Activated naive CD8-positive, alpha-beta T cell treated with anti-CD3 and anti-CD28 coated beads, Interleukin-2, amount 10 ng/mL, durations not matched to agents 7 days and 5 days (primary cell): Measurements from ENCODE around the gene SERPIND1. TPM values are rescaled to one million over a fixed set of nuclear protein-coding genes. Genes with fewer than 3 reads are reported as not detected.
"Not testable (repeated sequence)": the region's sequence is repeated elsewhere in the genome, so short reads cannot be mapped to it uniquely, and the experiment has no call there.

ENCODE experiments used
- ATAC-seq: fragments of 150-1000 bp; cut with Tn5 transposase; one replicate; pipeline ENCODE4 v1.10.0; 2021; ENCODE audit warnings: low read depth, moderate library complexity
- POLR2A ChIA-PET: fragments of 350-600 bp; sonication (Branson Sonifier 250); formaldehyde crosslinking; loops from one replicate; lab custom pipeline; 2021; ENCODE audit warnings: antibody characterized with exemption; lab: Charles Lee
- DNase-seq: peaks from one replicate; pipeline ENCODE4 v3.0.0; 2021
- H3K27ac Mint-ChIP-seq: one replicate; pipeline ENCODE4 v1.8.0; 2022; ENCODE audit warnings: mild to moderate bottlenecking, mixed read lengths
- H3K27me3 Mint-ChIP-seq: one replicate; pipeline ENCODE4 v1.8.0; 2022; ENCODE audit warnings: mild to moderate bottlenecking, moderate library complexity, mixed read lengths
- H3K36me3 Mint-ChIP-seq: one replicate; pipeline ENCODE4 v1.8.0; 2021; ENCODE audit warnings: mild to moderate bottlenecking, mixed read lengths
- H3K4me1 Mint-ChIP-seq: one replicate; pipeline ENCODE4 v1.8.0; 2021; ENCODE audit warnings: mixed read lengths
- H3K4me3 Mint-ChIP-seq: one replicate; pipeline ENCODE4 v1.8.0; 2022; ENCODE audit warnings: mild to moderate bottlenecking, moderate library complexity, mixed read lengths
- H3K9me3 Mint-ChIP-seq: one replicate; pipeline ENCODE4 v1.8.0; 2021; ENCODE audit warnings: mixed read lengths
- total RNA-seq, 2 experiments: library from RNA; stranded (reverse); gene quantifications; one replicate each; pipeline ENCODE4 v1.2.3, GENCODE V29; 2021

Gene SERPIND1
- total RNA-seq, 2 experiments from 2014 or later, result not detected

DNA sequence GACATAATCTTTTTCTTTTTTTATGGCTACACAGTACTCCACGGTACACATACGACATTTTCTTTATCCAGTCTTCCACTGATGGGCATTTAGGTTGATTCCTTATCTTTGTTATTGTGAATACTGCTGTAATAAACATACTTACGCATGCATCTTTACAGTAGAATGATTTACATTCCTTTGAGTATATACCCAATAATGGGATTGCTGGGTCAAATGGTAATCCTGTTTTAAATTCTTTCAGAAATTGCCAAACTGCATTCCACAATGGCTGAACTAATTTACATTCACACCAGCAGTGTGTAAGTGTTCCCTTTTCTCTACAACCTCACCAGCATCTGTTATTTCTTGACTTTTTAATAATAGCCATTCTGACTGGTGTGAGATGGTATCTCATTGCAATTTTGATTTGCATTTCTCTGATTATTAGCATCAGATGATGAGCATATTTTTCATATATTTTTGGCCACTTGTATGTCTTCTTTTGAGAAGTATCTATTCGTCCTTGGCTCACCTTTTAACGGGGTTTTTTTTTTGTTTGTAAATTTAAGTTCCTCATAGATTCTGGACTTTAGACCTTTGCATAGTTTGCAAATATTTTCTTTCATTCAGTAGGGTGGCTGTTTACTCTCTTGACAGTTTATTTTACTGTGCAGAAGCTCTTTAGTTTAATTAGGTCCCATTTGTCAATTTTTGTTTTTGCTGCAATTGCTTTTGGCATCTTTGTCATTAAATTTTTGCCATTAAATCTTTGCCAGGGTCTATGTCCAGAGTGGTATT, 52.6 kb downstream of the SERPIND1 start:
- H3K27ac Mint-ChIP-seq, DNase-seq, H3K27me3 Mint-ChIP-seq, ATAC-seq, H3K4me1 Mint-ChIP-seq, POLR2A ChIA-PET, H3K4me3 Mint-ChIP-seq, H3K9me3 Mint-ChIP-seq: not testable (repeated sequence)
- peaks cover 29% of the 10 kb centered on the region for H3K36me3 Mint-ChIP-seq

DNA sequence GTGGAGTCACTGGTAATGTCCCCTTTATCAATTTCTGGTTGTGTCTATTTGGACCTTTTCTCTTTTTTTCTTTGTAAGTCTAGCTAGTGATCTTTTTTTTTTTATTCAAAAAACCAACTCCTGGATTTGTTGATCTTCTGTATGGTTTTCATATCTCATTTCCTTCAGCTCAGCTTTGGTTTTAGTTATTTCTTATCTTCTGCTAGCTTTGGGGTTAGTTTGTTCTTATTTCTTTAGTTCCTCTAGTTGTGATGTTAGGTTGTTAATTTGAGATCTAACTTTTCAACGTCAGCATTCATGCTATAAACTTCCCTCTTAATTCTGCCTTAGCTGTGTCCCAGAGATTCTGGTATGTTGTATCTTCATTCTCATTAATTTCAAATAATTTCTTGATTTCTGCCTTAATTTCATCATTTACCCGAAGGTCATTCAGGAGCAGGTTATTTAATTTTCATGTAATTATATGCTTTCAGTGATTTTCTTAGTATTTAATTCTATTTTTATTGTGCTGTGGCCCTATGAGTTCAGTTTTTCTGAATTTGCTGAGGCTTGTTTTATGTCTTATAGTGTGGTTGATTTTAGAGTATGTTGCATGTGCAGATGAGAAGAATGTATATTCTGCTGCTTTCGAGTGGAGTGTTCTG, 55.7 kb downstream of the SERPIND1 start:
- H3K9me3 Mint-ChIP-seq, result no peaks in the 10 kb centered on the region
- no peaks in the 10 kb centered on the region for H3K4me1 Mint-ChIP-seq
- H3K27ac Mint-ChIP-seq, result no peak overlapping the region
- DNase-seq (no peak), ATAC-seq (no peak)
- H3K4me3 Mint-ChIP-seq, result no peak overlapping the region
- POLR2A ChIA-PET, result no interaction called here
- peaks cover 43% of the 10 kb centered on the region for H3K36me3 Mint-ChIP-seq
- no peaks in the 10 kb centered on the region for H3K27me3 Mint-ChIP-seq

DNA sequence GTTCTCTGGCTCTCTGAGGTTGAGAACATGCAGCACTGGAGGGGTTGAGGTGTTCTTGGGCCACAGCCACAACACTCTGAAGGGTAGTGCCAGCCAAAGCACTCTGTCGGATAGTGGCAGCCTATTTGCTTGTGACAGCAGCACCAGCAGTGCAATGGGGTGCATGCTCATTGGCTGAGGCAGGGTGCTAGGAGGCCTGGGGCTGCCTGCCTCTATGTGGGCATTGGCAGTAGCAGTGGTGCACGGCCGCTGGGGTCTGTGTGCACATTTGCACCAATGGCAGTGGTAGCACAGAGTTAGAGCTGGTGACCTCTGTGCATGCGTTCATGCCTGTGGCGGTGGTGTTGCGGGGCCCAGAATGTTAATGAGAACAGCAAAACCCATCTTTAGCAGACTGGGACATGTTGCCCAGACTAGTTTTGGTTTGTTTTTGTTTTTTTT, 59.3 kb downstream of the SERPIND1 start:
- Mint-ChIP-seq H3K27me3 (no peaks in the 10 kb centered on the region), H3K4me1 (peaks cover 8% of the 10 kb centered on the region), H3K27ac (no peak overlapping the region), H3K36me3 (peaks cover 38% of the 10 kb centered on the region), H3K4me3 (no peak overlapping the region), H3K9me3 (no peaks in the 10 kb centered on the region)
- ATAC-seq, result no peak
- POLR2A ChIA-PET, result no interaction called here
- DNase-seq, result no peak

GRCh38 chr22:20834206-20834605, 60.3 kb downstream of the SERPIND1 start:
- no peaks in the 10 kb centered on the region for H3K27me3 Mint-ChIP-seq
- DNase-seq, result no peak
- no peak overlapping the region for H3K27ac Mint-ChIP-seq
- POLR2A ChIA-PET, result no interaction called here
- no peak for ATAC-seq
- H3K9me3 Mint-ChIP-seq, result no peaks in the 10 kb centered on the region
- peaks cover 38% of the 10 kb centered on the region for H3K36me3 Mint-ChIP-seq
- H3K4me3 Mint-ChIP-seq, result no peak overlapping the region
- H3K4me1 Mint-ChIP-seq, result peaks cover 8% of the 10 kb centered on the region

DNA sequence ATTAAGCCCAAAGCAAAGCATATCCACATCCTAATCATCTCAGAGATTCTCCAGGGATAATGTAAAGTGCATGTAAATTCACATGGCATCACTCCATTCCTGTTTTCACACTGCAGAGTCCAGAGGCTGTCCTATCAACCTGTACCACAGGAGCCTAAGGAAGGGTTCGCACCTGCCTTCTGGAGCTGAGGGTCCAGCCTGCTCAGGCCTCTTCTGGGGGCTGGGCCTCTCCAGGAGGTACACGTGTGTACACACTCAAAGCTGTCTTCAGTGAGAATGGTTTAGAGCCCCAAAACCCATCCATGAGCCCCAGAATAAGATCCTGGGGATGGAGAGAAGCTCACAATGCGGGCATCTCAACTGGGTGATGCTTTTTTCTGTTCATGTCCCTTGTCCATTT, 60.8 kb downstream of the SERPIND1 start:
- ATAC-seq (no peak), DNase-seq (no peak)
- peaks cover 8% of the 10 kb centered on the region for H3K4me1 Mint-ChIP-seq
- no peaks in the 10 kb centered on the region for H3K9me3 Mint-ChIP-seq
- H3K4me3 Mint-ChIP-seq, result no peak overlapping the region
- H3K27me3 Mint-ChIP-seq, result no peaks in the 10 kb centered on the region
- POLR2A ChIA-PET, result no interaction called here
- H3K36me3 Mint-ChIP-seq, result peaks cover 33% of the 10 kb centered on the region
- H3K27ac Mint-ChIP-seq, result peak overlapping the region; percentile 32

Other genes with a start within 250 kb of the SERPIND1 start
- gene PI4KA, start 84.7 kb downstream of the SERPIND1 start, total RNA-seq, result 100 to 1,000 TPM; 100 to 106 TPM
- gene SNAP29, start 84.9 kb downstream of the SERPIND1 start, total RNA-seq, result 10 to 100 TPM; 29.7 to 32.5 TPM
- 10 to 100 TPM; 91.0 to 92.9 TPM for gene CRKL, start 143.3 kb downstream of the SERPIND1 start, total RNA-seq
- under 1 TPM; 0.37 to 0.94 TPM for gene AIFM3, start 193.1 kb downstream of the SERPIND1 start, total RNA-seq
- gene LZTR1, start 208.2 kb downstream of the SERPIND1 start, total RNA-seq, result 10 to 100 TPM; 80.1 to 80.9 TPM
- gene THAP7, start 228.0 kb downstream of the SERPIND1 start, total RNA-seq, result 10 to 100 TPM; 33.6 to 33.8 TPM
- 1 to 10 TPM in 1 of 2 experiments, under 1 TPM in 1; 0.82 to 1.9 TPM for gene P2RX6, start 241.1 kb downstream of the SERPIND1 start, total RNA-seq